AG09319 (cell line): Measurements from ENCODE around the gene FAM228B.

Source experiments
- DNase-seq: peaks from one replicate; pipeline ENCODE4 v3.0.0-alpha.2; 2010; ENCODE audit warnings: low read depth; ENCODE audit errors: extremely low read depth
- TF ChIP-seq, protein P1 (sequence below): IDR thresholded peaks from 2 replicates; pipeline ENCODE4 v1.5.1; 2011; ENCODE audit warnings: low read depth, mild to moderate bottlenecking, inconsistent platforms, low read length, moderate library complexity

Gene FAM228B

DNA sequence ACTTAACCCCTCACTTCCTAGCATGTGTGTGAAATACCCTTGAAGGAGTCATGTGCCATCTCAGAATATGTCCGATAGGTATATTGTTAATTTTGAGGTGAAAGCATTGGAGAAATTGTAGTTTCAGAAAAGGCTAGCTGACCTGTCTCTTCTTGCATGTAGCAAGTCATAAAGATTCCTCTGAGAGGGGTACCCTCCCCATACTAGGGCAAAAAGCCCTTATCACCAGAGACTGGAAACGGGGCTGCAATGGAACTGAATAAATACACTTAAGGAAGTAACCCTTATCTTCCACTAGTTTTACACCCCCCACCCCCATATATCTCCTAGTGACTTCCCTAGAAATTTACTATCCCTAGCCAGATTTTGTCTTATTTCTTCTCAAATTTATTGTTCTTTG lies 45.4 kb upstream of the FAM228B start:
- TF ChIP-seq, protein P1, sequence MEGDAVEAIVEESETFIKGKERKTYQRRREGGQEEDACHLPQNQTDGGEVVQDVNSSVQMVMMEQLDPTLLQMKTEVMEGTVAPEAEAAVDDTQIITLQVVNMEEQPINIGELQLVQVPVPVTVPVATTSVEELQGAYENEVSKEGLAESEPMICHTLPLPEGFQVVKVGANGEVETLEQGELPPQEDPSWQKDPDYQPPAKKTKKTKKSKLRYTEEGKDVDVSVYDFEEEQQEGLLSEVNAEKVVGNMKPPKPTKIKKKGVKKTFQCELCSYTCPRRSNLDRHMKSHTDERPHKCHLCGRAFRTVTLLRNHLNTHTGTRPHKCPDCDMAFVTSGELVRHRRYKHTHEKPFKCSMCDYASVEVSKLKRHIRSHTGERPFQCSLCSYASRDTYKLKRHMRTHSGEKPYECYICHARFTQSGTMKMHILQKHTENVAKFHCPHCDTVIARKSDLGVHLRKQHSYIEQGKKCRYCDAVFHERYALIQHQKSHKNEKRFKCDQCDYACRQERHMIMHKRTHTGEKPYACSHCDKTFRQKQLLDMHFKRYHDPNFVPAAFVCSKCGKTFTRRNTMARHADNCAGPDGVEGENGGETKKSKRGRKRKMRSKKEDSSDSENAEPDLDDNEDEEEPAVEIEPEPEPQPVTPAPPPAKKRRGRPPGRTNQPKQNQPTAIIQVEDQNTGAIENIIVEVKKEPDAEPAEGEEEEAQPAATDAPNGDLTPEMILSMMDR, result no peak
- DNase-seq, result no peak

DNA sequence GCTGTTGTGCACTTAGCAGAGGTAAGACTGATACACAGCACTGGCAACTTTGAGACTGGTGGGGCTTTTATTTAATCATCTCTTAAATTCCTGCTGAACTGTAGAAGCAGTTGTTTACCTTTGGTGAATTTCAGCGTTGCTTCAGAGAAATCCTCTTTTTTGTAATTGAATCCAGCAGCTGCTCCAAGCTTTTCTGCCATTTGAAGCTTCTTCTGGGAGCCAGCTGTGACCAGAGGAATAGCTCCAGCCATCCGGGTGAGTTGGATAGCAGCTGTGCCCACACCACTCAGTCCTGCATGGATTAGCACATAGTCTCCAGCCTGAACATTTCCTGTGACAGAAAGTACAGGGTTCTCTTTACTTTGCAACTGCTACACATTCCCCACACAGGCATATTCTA lies 42.6 kb upstream of the FAM228B start:
- TF ChIP-seq, protein P1, result no peak
- DNase-seq, result peak; percentile 24

DNA sequence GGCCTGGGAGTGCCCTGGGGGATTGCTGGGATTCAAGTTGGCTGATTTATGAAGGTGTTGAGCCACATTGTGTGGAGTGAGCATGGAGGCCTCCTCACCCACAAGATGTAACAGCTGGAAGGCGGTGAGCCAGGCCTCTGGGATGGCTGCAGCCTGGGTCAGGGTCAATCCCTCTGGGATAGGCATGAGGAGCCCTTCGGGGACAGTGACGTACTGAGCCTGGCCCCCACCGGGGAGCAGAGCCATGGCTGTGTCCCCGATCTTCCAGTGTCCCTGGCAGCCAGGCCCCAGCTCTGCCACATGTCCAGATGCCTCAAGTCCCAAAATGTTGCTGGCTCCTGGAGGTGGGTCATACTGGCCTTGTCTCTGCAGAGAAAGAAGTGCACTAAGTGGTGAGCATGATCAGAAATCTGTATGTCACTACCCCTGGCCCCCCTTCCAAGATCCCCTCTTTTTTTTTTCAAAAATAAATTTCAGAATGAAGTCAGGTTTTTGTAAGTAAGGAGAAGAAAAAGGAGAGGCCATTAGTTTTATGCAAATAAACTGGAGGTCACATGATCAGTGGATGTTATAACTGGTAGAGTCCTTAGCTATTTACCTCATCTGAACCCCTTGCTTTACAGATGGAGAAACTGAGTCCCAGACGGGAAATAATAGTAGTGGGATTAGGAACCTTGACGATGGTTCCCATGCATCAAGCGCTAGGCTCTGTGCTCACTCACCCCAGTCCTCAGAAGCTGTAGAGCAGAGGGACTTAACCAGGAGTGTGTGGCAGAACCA lies 40.3 kb upstream of the FAM228B start:
- no peak for DNase-seq
- TF ChIP-seq, protein P1, result no peak

DNA sequence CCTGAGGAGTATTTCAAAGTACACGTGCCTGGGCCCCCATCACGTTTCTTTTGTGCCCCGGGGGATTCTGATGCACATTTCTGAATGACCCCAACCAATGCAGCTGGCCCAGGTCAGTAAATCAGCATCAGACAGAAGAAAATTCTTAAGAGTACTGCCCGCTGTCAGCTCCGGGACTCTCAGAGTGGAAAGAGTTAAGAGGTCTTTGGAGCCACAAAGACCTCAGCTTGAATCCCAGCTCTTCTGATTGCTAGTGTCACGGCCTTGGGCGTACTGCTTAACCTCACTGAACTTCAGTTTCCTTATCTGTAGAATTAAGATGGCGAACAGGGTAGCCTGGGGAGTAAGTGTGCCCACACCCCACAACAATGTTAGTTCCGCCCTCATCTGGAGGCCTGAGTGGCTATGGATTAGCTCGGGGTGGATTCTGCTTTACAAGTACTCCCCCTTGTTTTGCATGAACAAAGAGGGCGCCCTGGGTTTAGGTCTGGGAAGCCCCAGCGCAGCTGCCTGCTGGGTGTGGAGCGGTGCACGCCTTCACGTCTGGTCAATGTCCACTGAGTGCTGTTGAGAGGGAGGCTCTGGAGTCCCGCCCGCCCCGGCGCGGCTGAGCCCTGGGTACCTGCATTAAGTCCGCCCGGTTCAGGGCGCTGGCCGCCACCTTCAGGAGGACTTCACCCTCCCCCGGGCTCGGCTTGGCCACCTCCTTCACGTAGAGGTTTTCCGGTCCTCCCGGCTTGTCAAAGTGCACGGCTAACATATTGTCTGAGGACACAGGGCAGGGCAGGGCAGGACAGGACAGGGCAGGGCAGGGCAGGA lies 39.5 kb upstream of the FAM228B start:
- TF ChIP-seq, protein P1, result peak; percentile 17
- peak; percentile 60 for DNase-seq

DNA sequence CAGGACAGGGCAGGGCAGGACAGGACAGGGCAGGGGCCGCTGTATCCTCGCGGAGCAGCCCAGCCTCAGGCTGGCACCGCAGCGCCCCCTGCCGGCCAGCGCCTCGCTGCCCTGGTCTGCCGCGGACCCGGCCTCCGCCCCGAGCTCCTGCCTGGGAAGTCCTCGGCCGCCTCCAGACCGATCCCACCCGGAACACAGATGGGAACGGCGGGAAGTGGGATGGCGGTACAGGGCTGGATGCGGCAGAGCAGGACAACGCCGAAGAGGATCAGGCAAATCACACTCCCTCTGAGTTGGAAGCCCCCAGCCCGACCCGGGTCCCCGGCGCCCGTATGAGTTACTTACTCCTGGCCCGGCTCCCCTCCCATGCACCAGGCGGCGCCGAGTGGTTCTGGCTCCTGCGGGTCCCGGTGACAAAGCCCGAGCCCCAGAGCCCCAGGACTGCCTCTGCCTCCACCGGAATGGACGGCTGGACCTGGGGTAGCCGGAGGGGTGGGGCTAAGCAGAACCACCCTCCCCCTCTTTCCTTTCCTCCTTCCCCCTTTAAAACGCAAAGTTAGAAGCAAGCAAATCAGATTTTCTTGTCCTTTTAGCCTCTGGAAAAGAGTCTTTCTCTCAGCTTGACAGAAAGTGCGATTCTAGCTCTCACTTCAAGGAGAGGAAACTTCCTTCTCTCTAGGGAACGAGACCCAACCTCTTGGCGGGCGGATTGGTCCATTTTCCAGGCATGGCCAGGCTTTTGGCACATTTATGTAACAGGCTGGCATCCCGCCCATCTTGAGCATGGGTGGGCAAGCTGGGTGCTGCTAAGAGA lies 38.7 kb upstream of the FAM228B start, which contains the start of gene TP53I3:
Gene TP53I3 (minus strand): TSS at position 449 of the 814 bp plus-strand sequence. CDS start 508 bp downstream, outside the sequence.
- TF ChIP-seq, protein P1, result peak; percentile 39
- peak; percentile 75 for DNase-seq

DNA sequence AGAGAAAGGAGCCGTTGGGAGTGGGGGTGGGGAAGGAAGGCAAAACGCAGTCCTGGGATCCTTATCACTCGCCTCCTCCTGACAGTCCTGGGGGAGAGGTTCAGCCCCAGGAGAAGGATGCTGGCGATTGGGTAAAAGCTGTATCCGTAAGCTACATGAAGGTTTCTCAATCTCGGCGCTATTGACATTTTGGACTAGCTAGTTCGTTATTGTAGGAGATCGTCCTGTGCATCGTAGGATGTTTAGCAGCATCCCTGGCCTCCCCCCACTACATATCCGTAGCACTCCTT lies 38.1 kb upstream of the FAM228B start:
- DNase-seq, result no peak
- TF ChIP-seq, protein P1, result no peak
